HCT116 (cell line): ENCODE measurements around the gene KRT6A. TPM values are rescaled to one million over a fixed set of nuclear protein-coding genes. Genes with fewer than 3 reads are reported as not detected.

Source experiments
- ATAC-seq: fragments of 200-7000 bp; cut with Tn5 transposase; 2 replicates; pipeline ENCODE4 v1.9.1; 2020; ENCODE audit warnings: mild to moderate bottlenecking, moderate library complexity
- BruUV-seq: library from RNA; stranded (reverse); fragments of 400-500 nt; replicated peaks from 2 replicates; lab custom pipeline; 2021; lab: Mats Ljungman, UMichigan
- CTCF ChIA-PET: fragments of 300-600 bp; sonication (Branson Sonifier 250); formaldehyde crosslinking; loops from one replicate; lab custom pipeline; 2021; ENCODE audit warnings: antibody characterized with exemption; lab: Charles Lee
- POLR2A ChIA-PET: fragments of 300-600, 350-600 bp; sonication (Branson Sonifier 250); formaldehyde crosslinking; loops from one replicate; lab custom pipeline; 2021; ENCODE audit warnings: antibody characterized with exemption; lab: Charles Lee
- RAD21 ChIA-PET, 2 experiments: fragments of 300-600 bp; sonication (Branson Sonifier 250); formaldehyde crosslinking; loops; one replicate each; lab custom pipeline; 2023; ENCODE audit warnings: low total read pairs in 2 of 2; ENCODE audit not compliant: uncharacterized antibody in 2 of 2, unreplicated experiment in 2 of 2, low non-redundant PET in 1 of 2; lab: Charles Lee
- DNase-seq: peaks from one replicate; pipeline ENCODE4 v3.0.0-alpha.2; 2010; ENCODE audit warnings: low read depth, low spot score
- H2AFZ ChIP-seq: fragments of 200-600 bp; shearing (Covaris generic), sonication (generic); 2 replicates; pipeline ENCODE4 v1.6.1; 2017; ENCODE audit warnings: low read depth, mixed run types, mixed read lengths, antibody characterized with exemption, low read length; ENCODE audit not compliant: poor library complexity, severe bottlenecking
- H3K27ac ChIP-seq: 2 replicates; pipeline ENCODE4 v1.5.1; 2012; ENCODE audit warnings: low read depth, low read length
- H3K27me3 ChIP-seq: fragments of 200-600 bp; sonication (generic); 2 replicates; pipeline ENCODE4 v1.6.1; 2016; ENCODE audit warnings: mixed run types, low read length, mixed read lengths; ENCODE audit not compliant: insufficient read depth
- H3K36me3 ChIP-seq, 2 experiments: fragments of 200-500 bp in 1 of 2; fragments of 200-600 bp in 1 of 2; sonication (Bioruptor generic) in 1 of 2; sonication (generic) in 1 of 2; 2 replicates each; pipeline versions ENCODE4 v1.5.1 to v1.6.1; 2014 to 2016; ENCODE audit warnings: low read length in 2 of 2, inconsistent platforms in 1 of 2, mixed read lengths in 1 of 2, mixed run types in 1 of 2; ENCODE audit not compliant: insufficient read depth in 2 of 2, control insufficient read depth in 1 of 2
- H3K4me1 ChIP-seq, 2 experiments: fragments of 200-600 bp in 1 of 2; sonication (generic) in 1 of 2; 2 replicates each; pipeline versions ENCODE4 v1.5.1 to v1.6.1; 2012 to 2017; ENCODE audit warnings: low read length in 2 of 2, inconsistent platforms in 1 of 2, mild to moderate bottlenecking in 1 of 2, mixed read lengths in 1 of 2, mixed run types in 1 of 2, moderate library complexity in 1 of 2; ENCODE audit not compliant: insufficient read depth in 2 of 2, control insufficient read depth in 1 of 2
- H3K4me2 ChIP-seq: fragments of 200-600 bp; sonication (generic); 2 replicates; pipeline ENCODE4 v1.6.1; 2017; ENCODE audit warnings: mixed run types, low read length, mixed read lengths
- H3K4me3 ChIP-seq, 2 experiments: fragments of 200-600 bp in 1 of 2; sonication (generic) in 1 of 2; replicated peaks in 1 of 2; 2 replicates each; pipeline ENCODE4 v1.5.1; 2011 to 2016; ENCODE audit warnings: low read length in 2 of 2, control low read depth in 1 of 2, low read depth in 1 of 2, mild to moderate bottlenecking in 1 of 2, mixed read lengths in 1 of 2, mixed run types in 1 of 2
- H3K79me2 ChIP-seq: fragments of 200-600 bp; sonication (generic); 2 replicates; pipeline ENCODE4 v1.6.1; 2017; ENCODE audit warnings: mild to moderate bottlenecking, mixed run types, low read length, moderate library complexity, mixed read lengths; ENCODE audit not compliant: insufficient read depth
- H3K9ac ChIP-seq: fragments of 200-600 bp; sonication (generic); 2 replicates; pipeline ENCODE4 v1.6.1; 2016; ENCODE audit warnings: low read length, mixed read lengths
- H3K9me2 ChIP-seq: fragments of 200-600 bp; sonication (generic), shearing (Covaris generic); 2 replicates; pipeline ENCODE4 v1.6.1; 2017; ENCODE audit warnings: mixed run types, mild to moderate bottlenecking, moderate library complexity; ENCODE audit not compliant: insufficient read depth
- H3K9me3 ChIP-seq, 2 experiments: fragments of 200-500 bp in 1 of 2; fragments of 200-600 bp in 1 of 2; sonication (Bioruptor generic) in 1 of 2; sonication (generic) in 1 of 2; 2 replicates each; pipeline ENCODE4 v1.6.1; 2014 to 2017; ENCODE audit warnings: low read length in 2 of 2, mixed read lengths in 2 of 2, inconsistent platforms in 1 of 2, low read depth in 1 of 2, mild to moderate bottlenecking in 1 of 2, mixed run types in 1 of 2, moderate library complexity in 1 of 2; ENCODE audit not compliant: control insufficient read depth in 1 of 2, insufficient read depth in 1 of 2
- H4K20me1 ChIP-seq: fragments of 200-600 bp; sonication (generic), shearing (Covaris generic); 2 replicates; pipeline ENCODE4 v1.6.1; 2017; ENCODE audit warnings: mixed run types, mild to moderate bottlenecking, moderate library complexity; ENCODE audit not compliant: insufficient read depth
- CBX3 ChIP-seq: IDR thresholded peaks from 2 replicates; pipeline ENCODE4 v1.6.1; 2012; ENCODE audit warnings: low read depth
- CEBPB ChIP-seq: IDR thresholded peaks from 2 replicates; pipeline ENCODE4 v1.6.1; 2012; ENCODE audit warnings: low read depth
- CTCF ChIP-seq, 3 experiments: fragments of 200-600 bp in 1 of 3; sonication (generic) in 1 of 3; IDR thresholded peaks in 2 of 3; conservative IDR thresholded peaks in 1 of 3; 2 replicates each; pipeline ENCODE4 v1.5.1; 2012 to 2017; ENCODE audit warnings: low read depth in 2 of 3, low read length in 2 of 3, antibody characterized with exemption in 1 of 3, borderline replicate concordance in 1 of 3, control low read depth in 1 of 3, mild to moderate bottlenecking in 1 of 3, mixed read lengths in 1 of 3, mixed run types in 1 of 3, moderate library complexity in 1 of 3; ENCODE audit not compliant: insufficient read depth in 1 of 3
- EGR1 ChIP-seq: IDR thresholded peaks from 2 replicates; pipeline ENCODE4 v1.6.1; 2012; ENCODE audit warnings: low read depth
- ELF1 ChIP-seq: IDR thresholded peaks from 2 replicates; pipeline ENCODE4 v1.6.1; 2012; ENCODE audit warnings: low read depth, borderline replicate concordance
- EZH2 ChIP-seq: fragments of 200-600 bp; sonication (generic); IDR thresholded peaks from 2 replicates; pipeline ENCODE4 v1.6.1; 2017; ENCODE audit warnings: antibody characterized with exemption, mixed run types
- EZH2phosphoT487 ChIP-seq: fragments of 200-600 bp; IDR thresholded peaks from 2 replicates; pipeline ENCODE4 v1.6.1; 2018; ENCODE audit warnings: antibody characterized with exemption, borderline replicate concordance
- FOSL1 ChIP-seq: IDR thresholded peaks from 2 replicates; pipeline ENCODE4 v1.6.1; 2012; ENCODE audit warnings: low read depth
- JUND ChIP-seq: IDR thresholded peaks from 2 replicates; pipeline ENCODE4 v1.6.1; 2012
- MAX ChIP-seq: IDR thresholded peaks from 2 replicates; pipeline ENCODE4 v1.6.1; 2012
- POLR2A ChIP-seq: IDR thresholded peaks from 2 replicates; pipeline ENCODE4 v1.7.0; 2011; ENCODE audit warnings: borderline replicate concordance; ENCODE audit not compliant: insufficient read depth, insufficient read length; ENCODE audit errors: extremely low read depth
- POLR2AphosphoS5 ChIP-seq: IDR thresholded peaks from 2 replicates; pipeline ENCODE4 v1.6.1; 2011; ENCODE audit warnings: mild to moderate bottlenecking, low read depth, low read length, moderate library complexity
- SIN3A ChIP-seq: IDR thresholded peaks from 2 replicates; pipeline ENCODE4 v1.6.1; 2012; ENCODE audit warnings: low read depth
- SP1 ChIP-seq: IDR thresholded peaks from 2 replicates; pipeline ENCODE4 v1.6.1; 2012; ENCODE audit warnings: low read depth
- SRF ChIP-seq: IDR thresholded peaks from 2 replicates; pipeline ENCODE4 v1.6.1; 2012; ENCODE audit warnings: low read depth
- TCF7L2 ChIP-seq: IDR thresholded peaks from 2 replicates; pipeline ENCODE4 v1.7.0; 2011; ENCODE audit warnings: borderline replicate concordance, inconsistent platforms; ENCODE audit not compliant: insufficient read depth, insufficient read length; ENCODE audit errors: extremely low read depth
- ZBTB33 ChIP-seq: IDR thresholded peaks from 2 replicates; pipeline ENCODE4 v1.6.1; 2011; ENCODE audit warnings: mild to moderate bottlenecking, low read length, moderate library complexity; ENCODE audit not compliant: insufficient replicate concordance; ENCODE audit errors: extremely low read depth
- ZNF274 ChIP-seq: fragments of 200-500 bp; sonication (Bioruptor generic); IDR thresholded peaks from 2 replicates; pipeline ENCODE4 v1.6.1; 2014; ENCODE audit warnings: mild to moderate bottlenecking, low read depth, low read length, inconsistent platforms
- intact Hi-C: fragments of 100-400 bp; cut with micrococcal nuclease; formaldehyde crosslinking; loops from 2 replicates; pipeline ENCODE4 v1.10.0; 2022
- total RNA-seq: library from RNA; stranded (reverse); gene quantifications from one replicate; pipeline ENCODE4 v1.2.1, GENCODE V29; 2021; ENCODE audit not compliant: unreplicated experiment

The KRT6A gene
- total RNA-seq, 1 experiment from 2014 or later, result 0.66 TPM

DNA sequence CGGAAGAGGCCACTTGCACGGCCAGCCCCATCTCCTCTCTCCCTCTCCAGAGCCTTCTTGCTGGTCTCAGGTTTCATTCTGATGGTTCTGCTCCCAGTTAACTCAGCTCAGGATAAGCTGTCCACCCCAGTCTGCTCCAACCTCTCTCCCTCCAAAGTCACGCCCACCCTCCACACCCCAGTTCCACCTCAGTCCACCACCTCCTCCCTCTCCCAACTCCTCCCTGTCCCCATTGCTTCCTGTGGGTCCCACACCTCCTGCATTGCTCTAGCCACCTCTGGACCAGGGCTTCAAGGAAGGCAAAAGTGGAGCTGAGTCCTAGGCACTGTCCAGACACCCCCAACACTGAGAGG lies 46.7 kb upstream of the KRT6A start:
- Histone ChIP-seq H2AFZ (no peak overlapping the region), H3K9me3 (no peaks in the 10 kb centered on the region), H3K27me3 (no peaks in the 10 kb centered on the region), H3K4me1 (peaks cover 13 to 21% of the 10 kb centered on the region in 2 experiments), H4K20me1 (no peaks in the 10 kb centered on the region), H3K4me3 (no peak overlapping the region)
- DNase-seq, result no peak
- TF ChIP-seq POLR2A (no peak), SP1 (no peak), CEBPB (no peak), POLR2AphosphoS5 (no peak), JUND (no peak), EZH2 (no peak), CBX3 (no peak), EZH2phosphoT487 (no peak), TCF7L2 (no peak), ZNF274 (no peak), SIN3A (no peak), ZBTB33 (no peak), CTCF (IDR thresholded peaks at IDR 0.05 in 2 of 3, conservative IDR thresholded peaks at IDR 0.05 in 1 of 3; ENCODE audit: borderline replicate concordance in 1 of 3, insufficient read depth in 1 of 3, low read depth in 2 of 3, low read length in 2 of 3) (no peak), ELF1 (no peak), MAX (no peak), EGR1 (no peak), FOSL1 (no peak), SRF (no peak)
- TF ChIP-seq, all 23 proteins: peak for 0
- Histone ChIP-seq H3K9ac (no peak overlapping the region), H3K79me2 (no peaks in the 10 kb centered on the region), H3K27ac (no peak overlapping the region), H3K4me2 (no peak overlapping the region), H3K9me2 (no peaks in the 10 kb centered on the region), H3K36me3 (no peaks in the 10 kb centered on the region)
- ATAC-seq, result no peak
- ChIA-PET RAD21 (no interaction called here), CTCF (interaction anchor here (1.2 kb wide), 1 partner anchor 340 kb away, joined by 3 read pairs; no protein-coding TSS in a partner anchor), POLR2A (no interaction called here)
- no TSS peak for BruUV-seq
- intact Hi-C loops, result no loop called here
